ENCODE data around the gene TECRL.

The TECRL gene

DNA sequence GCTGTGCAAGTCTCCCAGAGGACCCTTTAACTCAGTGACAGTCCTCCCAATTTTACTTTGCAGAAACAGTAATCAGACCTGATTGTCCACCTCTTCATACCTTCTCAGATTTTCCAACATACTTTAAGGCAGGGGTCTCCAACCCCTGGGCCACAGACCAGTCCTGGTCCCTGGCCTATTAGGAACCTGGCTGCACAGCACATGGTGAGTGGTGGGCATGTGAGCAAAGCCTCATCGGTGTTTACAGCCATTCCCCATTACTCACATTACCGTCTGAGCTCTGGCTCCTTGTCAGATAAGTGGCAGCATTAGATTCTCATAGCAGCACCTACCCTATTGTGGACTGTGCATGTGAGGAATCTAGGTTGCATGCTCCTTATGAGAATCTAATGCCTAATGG is 74.3 kb downstream of the TECRL start:
- no peak for DNase-seq (ENCODE audit: low read depth, low spot score)
- no peak overlapping the region for H3K27ac ChIP-seq

- no peak for DNase-seq (ENCODE audit: low read depth, low spot score)
- H3K27ac ChIP-seq: no peak overlapping the region
Measured at GRCh38 chr4:64330143-64330542, 79.1 kb downstream of the TECRL start.

GRCh38 chr4:64327237-64327636 is 82.0 kb downstream of the TECRL start:
- H3K27ac ChIP-seq: no peak overlapping the region
- DNase-seq (ENCODE audit: low read depth, low spot score): no peak

DNA sequence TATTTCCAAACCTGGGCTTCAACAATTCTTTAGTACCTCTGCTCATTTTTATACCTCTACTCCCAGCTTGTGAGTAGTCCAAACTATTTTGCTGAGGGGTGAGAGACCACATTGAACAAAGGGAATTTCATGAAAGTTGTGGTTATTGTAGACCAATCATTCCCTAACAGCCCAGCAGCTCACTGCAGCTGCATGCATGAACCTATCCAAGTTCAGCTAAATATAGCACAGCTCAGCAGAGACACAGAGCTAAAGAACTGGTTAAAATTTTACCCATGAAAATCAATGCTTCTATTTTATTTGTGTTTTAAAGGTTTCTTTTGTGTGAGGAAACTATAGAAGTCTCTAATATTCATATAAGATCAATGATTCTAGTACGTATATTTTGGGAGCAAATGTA is 82.7 kb downstream of the TECRL start:
- no peak overlapping the region for H3K27ac ChIP-seq
- no peak for DNase-seq (ENCODE audit: low read depth, low spot score)

DNA sequence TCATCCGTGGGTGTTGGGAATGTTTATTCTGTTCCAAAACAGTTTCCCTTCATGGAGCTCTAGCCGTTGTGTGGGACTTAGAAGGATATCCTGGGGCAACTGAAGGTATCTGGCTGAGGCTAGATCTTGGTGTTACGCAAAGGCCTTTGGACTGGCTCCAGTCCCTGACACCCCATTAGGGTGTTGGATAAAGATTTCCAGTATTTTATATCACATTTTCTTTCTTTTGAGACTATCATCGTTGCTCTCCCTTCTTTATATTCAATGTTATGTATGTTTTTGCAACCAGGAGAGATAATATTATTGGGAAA is 103.0 kb downstream of the TECRL start:
- H3K27ac ChIP-seq: no peak overlapping the region
- no peak for DNase-seq (ENCODE audit: low read depth, low spot score)

DNA sequence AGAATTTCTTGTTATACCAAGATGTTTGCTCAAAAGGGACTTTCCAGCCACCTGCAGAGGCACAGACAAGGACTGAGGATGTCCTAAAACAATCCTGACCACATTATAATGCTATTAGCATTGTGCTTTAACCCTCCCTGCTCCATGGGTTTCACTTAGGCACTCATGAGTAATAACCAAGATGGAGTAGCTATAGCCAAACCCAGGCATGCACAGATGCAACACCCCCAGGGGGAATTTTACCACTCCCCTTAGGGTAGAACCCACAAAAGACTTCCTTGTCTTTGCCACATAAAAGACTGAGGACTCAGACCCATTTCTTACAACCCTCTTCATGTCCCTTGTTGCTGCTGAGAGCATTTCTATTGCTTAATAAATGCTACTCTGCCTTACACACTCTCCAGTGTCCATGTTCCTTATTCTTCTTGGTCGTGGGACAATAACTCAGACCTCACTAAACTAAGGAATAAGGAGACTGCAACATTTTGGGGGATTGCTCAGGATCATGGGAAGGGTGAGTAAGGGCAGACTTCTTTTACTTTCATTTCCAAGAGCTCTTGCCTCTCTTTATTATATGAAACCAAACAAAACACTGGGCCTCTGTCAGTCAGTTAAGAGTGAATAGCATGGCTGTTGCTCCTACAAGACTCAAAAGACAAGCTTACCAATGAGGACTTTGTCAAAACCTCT is 103.5 kb downstream of the TECRL start:
- no peak for DNase-seq (ENCODE audit: low read depth, low spot score)
- H3K27ac ChIP-seq: no peak overlapping the region

- H3K27ac ChIP-seq: no peak overlapping the region
- no peak for DNase-seq (ENCODE audit: low read depth, low spot score)
Measured at GRCh38 chr4:64272432-64272831, 136.8 kb downstream of the TECRL start.

GRCh38 chr4:64271601-64272081 is 137.6 kb downstream of the TECRL start:
- H3K27ac ChIP-seq: no peak overlapping the region
- DNase-seq (ENCODE audit: low read depth, low spot score): no peak

DNA sequence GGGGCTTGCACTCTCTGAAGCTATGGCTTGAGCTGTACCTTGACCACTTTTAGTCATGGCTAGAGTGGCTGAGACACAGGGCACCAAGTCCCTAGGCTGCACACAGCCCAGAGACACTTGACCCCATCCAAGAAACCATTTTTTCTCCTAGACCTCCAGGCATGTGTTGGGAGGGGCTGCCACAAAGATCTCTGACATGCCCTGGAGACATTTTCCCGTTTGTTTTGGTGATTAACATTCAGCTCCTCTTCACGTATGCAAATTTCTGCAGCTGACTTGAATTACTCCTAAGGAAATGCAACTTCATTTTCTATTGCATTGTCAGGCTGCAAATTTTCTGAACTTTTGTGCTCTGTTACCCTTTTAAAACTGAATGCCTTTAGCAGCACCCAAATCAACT is 142.6 kb downstream of the TECRL start:
- H3K27ac ChIP-seq: no peak overlapping the region
- no peak for DNase-seq (ENCODE audit: low read depth, low spot score)

GRCh38 chr4:64266263-64266662 is 143.0 kb downstream of the TECRL start:
- no peak overlapping the region for H3K27ac ChIP-seq
- DNase-seq (ENCODE audit: low read depth, low spot score): no peak

DNA sequence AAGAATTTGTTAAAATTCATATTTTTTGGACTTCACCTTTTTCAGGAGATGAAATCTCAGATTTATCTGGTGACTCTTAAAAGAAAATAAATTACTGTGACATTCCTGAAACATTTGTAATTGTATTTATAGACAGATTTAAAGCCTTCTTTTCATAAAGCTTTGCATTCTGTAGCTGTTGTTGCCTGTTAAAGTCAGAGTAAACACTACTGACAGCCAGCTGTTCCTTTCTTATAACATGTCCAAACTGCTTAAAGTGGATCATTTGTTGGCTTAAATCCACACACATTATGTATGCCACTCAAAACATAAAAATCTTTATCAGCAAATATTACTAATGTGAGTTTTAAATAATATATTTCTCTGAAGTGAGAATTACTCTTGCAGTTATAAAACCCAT is 157.5 kb downstream of the TECRL start:
- DNase-seq (ENCODE audit: low read depth, low spot score): no peak
- no peak overlapping the region for H3K27ac ChIP-seq

DNA sequence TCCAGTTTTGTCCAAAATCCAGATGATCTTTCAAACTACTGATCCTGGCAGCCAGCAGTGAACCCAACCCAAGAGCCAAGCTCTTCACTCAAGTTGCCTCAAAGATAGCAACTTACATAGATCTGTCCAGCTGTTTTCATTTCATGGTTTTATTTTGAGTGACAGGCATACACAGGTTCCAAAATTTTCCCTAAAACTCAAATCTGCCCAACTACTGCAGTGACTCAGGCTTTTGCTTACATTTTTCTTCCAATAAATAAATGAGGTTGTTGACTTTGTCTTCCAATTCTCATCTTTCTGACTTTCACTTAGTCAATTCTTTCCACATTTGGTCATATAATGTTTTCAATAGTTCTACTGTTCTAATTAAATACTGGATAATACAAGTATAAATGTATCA is 158.8 kb downstream of the TECRL start:
- no peak for DNase-seq (ENCODE audit: low read depth, low spot score)

DNA sequence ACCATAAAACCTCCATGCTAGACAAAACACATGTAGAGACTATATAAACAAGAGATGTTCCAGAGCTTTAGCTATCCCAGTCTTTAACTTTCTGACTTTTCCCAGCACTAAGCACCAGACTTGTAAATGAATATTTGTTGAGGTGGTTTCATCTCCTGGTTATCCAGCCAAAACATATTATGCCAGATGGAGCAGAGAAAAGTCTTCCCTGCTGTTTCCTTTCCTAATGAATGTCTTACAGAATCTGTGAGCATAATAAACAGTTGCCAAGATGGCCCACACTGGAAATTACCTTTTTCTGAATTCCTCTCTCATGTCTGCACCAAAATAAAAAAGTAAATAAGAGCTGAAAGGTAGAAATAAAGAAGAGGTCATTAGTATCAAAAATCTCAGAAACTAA is 159.2 kb downstream of the TECRL start:
- no peak for DNase-seq (ENCODE audit: low read depth, low spot score)
- no peak overlapping the region for H3K27ac ChIP-seq

More for the DNA sequence above, 158.8 kb downstream of the TECRL start:
- no peak overlapping the region for H3K27ac ChIP-seq

DNA sequence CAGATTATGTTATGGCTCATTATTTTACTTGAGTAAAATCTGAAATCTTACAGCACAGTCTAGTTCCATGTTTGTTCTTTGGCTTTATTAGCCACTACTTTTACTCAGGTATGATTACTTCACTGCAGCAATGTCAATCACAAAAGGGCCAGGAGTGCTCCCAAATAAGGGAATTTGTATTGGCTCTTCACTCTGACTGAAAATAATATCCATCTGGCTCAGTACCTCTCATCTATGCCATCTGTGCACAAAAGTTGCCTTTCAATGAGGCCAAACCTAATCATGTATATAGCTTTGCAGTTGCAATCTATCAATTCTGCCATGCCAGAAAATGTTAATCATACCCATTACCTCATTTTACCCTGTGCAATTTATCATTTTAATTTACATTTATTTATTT is 161.1 kb downstream of the TECRL start:
- DNase-seq (ENCODE audit: low read depth, low spot score): no peak
- no peak overlapping the region for H3K27ac ChIP-seq

- H3K27ac ChIP-seq: no peak overlapping the region
- no peak for DNase-seq (ENCODE audit: low read depth, low spot score)
Measured at GRCh38 chr4:64230709-64231310, 178.4 kb downstream of the TECRL start.
